HL-60 (cell line): ENCODE measurements around the gene GTPBP6.
"Not testable (repeated sequence)": the region's sequence is repeated elsewhere in the genome, so short reads cannot be mapped to it uniquely, and the experiment has no call there.

Experiments
- DNase-seq, 2 experiments: peaks; one replicate each; pipeline ENCODE4 v3.0.0-alpha.2; 2010 to 2020; ENCODE audit warnings: low read depth in 1 of 2, low spot score in 1 of 2
- H3K27ac ChIP-seq: fragments of 250-450 bp; sonication (Bioruptor Pico); replicated peaks from 2 replicates; pipeline ENCODE4 v1.5.1; 2020; ENCODE audit warnings: mild to moderate bottlenecking, moderate library complexity
- H3K27me3 ChIP-seq: fragments of 250-450 bp; sonication (Bioruptor Pico); 2 replicates; pipeline ENCODE4 v1.5.1; 2021; ENCODE audit warnings: mild to moderate bottlenecking, moderate library complexity; ENCODE audit not compliant: insufficient read depth, poor library complexity, severe bottlenecking
- H3K4me3 ChIP-seq: replicated peaks from 2 replicates; pipeline ENCODE4 v1.5.1; 2011; ENCODE audit warnings: mild to moderate bottlenecking, control low read depth, low read length; ENCODE audit not compliant: insufficient read depth
- CTCF ChIP-seq: IDR thresholded peaks from one replicate; pipeline ENCODE4 v1.5.1; 2011; ENCODE audit warnings: low read length, control low read depth, inconsistent platforms; ENCODE audit not compliant: insufficient read depth
- GABPA ChIP-seq: IDR thresholded peaks from 2 replicates; pipeline ENCODE4 v1.6.1; 2012; ENCODE audit warnings: low read depth
- POLR2AphosphoS5 ChIP-seq: IDR thresholded peaks from 2 replicates; pipeline ENCODE4 v1.6.1; 2012; ENCODE audit warnings: low read depth
- REST ChIP-seq: IDR thresholded peaks from 2 replicates; pipeline ENCODE4 v1.6.1; 2012; ENCODE audit warnings: low read depth; ENCODE audit not compliant: insufficient replicate concordance
- SPI1 ChIP-seq: IDR thresholded peaks from 2 replicates; pipeline ENCODE4 v1.6.1; 2012; ENCODE audit warnings: low read depth, mild to moderate bottlenecking, borderline replicate concordance

GTPBP6 gene

DNA sequence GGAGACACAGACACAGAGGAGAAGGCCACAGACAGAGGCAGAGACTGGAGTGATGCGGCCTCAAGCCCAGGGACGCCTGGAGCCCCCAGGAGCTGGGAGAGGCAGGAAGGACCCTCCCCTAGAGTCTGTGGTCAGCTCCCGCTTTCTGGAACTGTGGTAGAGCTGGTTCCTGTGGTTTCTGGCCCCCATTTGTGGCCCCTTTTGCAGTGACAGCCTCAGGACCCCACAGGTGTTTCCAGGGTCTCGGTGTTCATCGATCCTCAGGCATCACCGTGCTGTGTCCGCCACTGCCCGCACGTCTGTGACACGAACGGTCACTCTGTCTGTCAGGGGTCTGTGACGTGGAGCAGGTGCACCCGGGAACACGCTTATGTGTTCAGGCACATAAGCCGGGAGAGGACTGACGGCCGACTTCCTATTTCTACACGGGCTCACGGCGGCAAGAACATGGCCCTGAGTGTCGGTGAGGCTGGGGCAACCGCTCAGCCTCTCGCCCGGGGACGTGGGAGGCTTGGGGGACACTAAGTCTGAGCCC lies 7.9 kb downstream of the GTPBP6 start:
- no peak for TF ChIP-seq CTCF
- no peak for TF ChIP-seq SPI1
- no peak for TF ChIP-seq GABPA
- TF ChIP-seq REST, result no peak
- TF ChIP-seq POLR2AphosphoS5, result no peak
- no peak for DNase-seq
- H3K4me3 ChIP-seq, result no peak overlapping the region
- H3K27me3 ChIP-seq, result no peaks in the 10 kb centered on the region
- H3K27ac ChIP-seq, result no peak overlapping the region

GRCh38 chrX:308821-309520 lies 9.6 kb downstream of the GTPBP6 start:
- DNase-seq, result no peak
- TF ChIP-seq POLR2AphosphoS5, result no peak
- no peak for TF ChIP-seq SPI1
- no peak for TF ChIP-seq CTCF
- no peak for TF ChIP-seq REST
- TF ChIP-seq GABPA, result no peak
- H3K4me3 ChIP-seq, result no peak overlapping the region
- no peaks in the 10 kb centered on the region for H3K27me3 ChIP-seq
- no peak overlapping the region for H3K27ac ChIP-seq

GRCh38 chrX:307261-308111 lies 11.1 kb downstream of the GTPBP6 start:
- DNase-seq, result no peak
- Histone ChIP-seq H3K27me3 (no peaks in the 10 kb centered on the region), H3K27ac (no peak overlapping the region), H3K4me3 (no peak overlapping the region)
- TF ChIP-seq CTCF (no peak), SPI1 (no peak), GABPA (no peak), REST (no peak), POLR2AphosphoS5 (no peak)

DNA sequence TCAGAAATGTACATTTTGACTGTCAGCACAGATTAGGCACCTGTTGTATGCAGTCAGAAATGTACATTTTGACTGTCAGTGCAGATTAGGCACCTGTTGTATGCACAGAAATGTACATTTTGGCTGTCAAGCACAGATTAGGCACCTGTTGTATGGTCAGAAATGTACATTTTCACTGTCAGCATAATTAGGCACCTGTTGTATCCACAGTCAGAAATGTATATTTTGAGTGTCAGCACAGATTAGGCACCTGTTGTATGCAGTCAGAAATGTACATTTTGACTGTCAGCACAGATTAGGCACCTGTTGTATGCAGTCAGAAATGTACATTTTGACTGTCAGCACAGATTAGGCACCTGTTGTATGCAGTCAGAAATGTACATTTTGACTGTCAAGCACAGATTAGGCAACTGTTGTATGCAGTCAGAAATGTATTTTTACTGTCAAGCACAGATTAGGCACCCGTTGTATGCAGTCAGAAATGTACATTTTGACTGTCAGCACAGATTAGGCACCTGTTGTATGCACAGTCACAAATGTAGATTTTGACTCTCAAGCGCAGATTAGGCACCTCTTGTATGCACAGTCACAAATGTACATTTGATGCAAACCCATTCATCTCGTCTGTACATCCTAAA lies 11.9 kb downstream of the GTPBP6 start:
- not testable (repeated sequence) for H3K27me3 ChIP-seq, DNase-seq

More for the DNA sequence above, 11.9 kb downstream of the GTPBP6 start:
- not testable (repeated sequence) for H3K27ac ChIP-seq, H3K4me3 ChIP-seq
